GM18508 (cell line): Measurements from ENCODE around the gene CERKL.

ENCODE experiments used
- ATAC-seq: cut with Tn5 transposase; IDR thresholded peaks from one replicate; pipeline ENCODE4 v1.9.1; 2021; ENCODE audit warnings: moderate number of reproducible peaks; ENCODE audit not compliant: insufficient read depth, unreplicated experiment

The CERKL gene

DNA sequence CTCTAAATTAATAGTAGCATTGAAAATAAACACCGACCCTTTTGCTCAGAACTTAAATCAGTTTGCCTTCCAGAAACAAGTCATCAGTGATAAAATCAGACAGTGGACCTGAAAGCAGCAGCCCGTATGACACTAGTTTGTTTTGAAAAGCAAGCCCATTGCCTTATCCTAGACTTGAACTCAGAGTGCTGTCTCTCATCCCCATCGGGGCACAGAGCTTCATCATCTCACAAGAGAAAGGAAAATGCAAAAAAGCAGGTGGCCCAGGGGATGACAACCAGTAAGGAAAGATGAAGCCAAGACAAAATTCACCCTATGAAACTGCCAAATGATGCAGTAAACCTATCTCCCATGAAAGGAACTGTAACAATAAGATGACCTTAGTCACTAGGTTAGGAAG is 71.2 kb downstream of the CERKL start:
- no peak for ATAC-seq

DNA sequence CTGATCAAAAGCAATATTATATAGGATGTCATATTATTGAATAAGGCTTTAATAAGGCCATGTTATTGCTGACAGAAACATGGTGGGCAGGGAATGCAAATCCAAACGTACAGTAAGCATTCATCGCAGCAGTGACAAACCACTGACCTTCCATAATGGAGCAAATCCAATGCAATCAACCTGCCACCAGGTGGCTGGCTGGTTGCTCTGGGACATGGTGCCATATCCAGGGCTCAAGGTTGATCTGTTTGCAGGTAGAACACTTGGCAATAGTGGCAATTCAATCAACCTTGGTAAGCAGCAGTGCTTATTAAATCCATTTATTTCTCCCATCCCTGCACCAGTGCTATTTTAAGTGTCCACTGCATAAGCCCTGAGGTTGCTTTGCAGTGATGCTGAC is 75.4 kb downstream of the CERKL start:
- ATAC-seq = no peak

DNA sequence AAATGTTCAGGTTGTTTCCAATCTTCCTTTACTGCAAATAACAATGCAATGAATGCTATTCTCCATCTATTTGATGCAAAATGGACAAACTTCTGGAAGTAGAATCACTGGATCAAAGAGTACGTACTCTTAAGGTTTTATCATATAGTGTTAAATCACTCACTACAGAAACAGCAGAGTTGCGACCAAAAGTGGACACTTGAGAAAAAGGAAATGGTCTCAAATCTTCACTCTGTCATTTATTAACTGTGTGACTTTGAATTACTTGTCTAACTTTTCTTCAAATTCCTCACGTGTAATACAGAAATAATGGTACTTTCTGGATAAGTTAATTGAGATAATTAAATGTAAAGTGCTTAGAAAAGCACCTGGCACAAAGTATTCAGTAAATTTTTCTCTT is 78.1 kb downstream of the CERKL start:
- ATAC-seq = no peak

DNA sequence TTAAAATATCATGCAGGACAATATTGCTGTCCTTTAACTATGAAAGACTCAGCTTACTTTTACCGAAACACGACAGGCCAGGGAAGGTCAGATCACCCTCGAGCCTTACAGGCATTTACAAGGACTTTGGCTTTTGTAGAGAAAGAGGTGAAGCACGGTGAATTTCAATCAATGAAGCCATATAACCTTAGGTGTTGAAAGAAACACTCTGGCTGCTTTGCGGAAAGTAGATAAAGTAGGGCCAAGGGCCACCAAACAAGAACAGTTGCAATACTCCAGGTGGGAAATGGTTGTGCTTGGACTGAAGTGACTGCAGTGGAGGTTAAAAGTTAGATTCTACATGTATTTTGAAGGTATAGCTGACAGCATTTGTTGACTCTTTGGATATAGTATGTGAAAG is 80.5 kb downstream of the CERKL start:
- ATAC-seq = no peak

DNA sequence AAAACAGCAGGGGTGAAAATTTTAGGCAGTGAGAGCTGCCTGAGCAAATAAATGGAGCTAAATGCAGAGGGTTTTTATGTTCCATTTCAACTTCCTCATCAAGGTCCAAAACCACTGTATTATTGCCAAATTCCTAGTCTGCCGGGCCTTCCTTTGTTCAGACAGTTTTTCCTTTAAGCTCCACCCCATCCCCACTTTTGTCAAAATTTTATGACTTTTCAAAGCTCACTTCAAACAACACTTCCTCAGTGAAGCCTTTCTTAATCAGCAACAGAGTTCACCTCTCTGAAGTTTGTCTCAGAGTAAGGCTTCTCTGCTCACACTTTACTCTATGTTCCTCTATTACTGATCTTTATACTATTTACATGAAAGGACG is 81.3 kb downstream of the CERKL start:
- ATAC-seq = no peak

DNA sequence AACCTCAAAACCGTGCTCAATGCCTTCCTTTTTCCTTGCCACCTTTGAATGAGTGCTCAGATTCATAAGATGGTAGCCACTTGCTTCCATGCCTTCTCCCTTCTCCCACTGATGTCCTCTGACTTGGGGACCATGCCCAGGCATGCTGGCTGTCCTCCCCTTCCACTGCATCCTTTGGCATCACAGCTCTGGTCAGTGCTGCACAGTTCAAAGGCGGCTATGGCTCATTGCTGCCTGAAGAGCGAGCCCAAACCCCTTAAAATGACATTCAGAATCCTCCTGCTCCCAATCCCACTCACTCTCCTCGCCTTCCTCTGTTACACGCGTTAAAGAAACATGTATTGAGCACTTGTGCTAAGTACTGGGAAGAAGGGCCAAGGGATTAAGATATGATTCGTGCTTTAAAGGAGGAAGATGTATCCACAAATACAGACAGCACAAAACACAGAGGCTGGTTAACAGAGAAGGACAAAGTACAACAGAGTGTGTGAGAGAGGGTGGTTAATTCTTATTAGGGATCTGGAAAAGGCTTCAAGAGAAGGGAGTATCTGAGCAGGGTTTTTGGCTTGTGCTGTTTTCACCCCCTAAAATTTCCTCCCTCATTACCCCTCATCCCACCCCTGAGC is 81.8 kb downstream of the CERKL start:
- no peak for ATAC-seq

DNA sequence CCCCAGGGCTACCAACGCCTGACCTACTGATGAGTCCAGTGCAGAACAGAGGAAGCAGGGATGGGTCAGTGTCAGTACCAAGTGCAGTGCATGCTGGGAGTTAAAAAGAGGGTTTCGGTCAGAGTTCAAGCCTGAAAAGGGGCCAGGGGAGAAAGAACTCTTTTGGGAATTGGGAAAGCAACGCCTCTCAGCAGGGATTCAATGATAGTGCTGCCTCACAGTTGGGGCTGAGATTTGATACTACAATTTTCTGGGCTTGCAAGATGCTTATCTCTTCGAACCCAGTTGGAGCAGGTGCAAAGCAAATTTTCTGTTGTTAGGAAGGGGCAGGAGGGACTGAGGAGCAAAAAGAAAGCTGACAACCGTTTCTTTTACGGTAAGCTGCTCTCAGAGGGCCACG is 82.6 kb downstream of the CERKL start:
- ATAC-seq = no peak

DNA sequence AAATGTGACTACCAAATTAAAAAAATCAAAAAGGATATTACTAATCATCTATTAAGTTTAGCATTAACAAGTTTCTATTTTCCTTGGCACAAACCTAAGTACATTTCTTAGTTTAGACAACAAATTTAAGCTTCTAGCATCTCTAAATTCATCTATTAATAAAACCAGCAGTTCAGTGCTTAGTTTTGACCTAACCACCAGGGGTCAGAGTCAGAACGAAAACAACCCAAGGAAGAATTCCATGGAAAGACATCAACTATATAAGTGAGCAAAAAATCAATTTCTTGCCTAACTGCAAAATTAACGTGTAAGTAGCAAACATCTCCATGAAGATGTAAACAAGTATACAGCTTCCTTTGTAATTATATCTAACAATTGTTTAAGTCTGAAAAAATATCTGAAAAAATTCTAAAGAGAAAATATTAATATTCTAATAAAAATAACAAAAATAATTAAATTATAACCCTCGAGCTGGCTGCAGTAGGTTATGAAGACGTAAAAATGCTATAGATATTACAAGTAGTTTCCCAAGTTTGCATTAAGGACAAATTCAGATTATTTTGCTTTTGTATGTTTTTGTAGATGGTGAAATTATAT is 83.7 kb downstream of the CERKL start:
- ATAC-seq = no peak

DNA sequence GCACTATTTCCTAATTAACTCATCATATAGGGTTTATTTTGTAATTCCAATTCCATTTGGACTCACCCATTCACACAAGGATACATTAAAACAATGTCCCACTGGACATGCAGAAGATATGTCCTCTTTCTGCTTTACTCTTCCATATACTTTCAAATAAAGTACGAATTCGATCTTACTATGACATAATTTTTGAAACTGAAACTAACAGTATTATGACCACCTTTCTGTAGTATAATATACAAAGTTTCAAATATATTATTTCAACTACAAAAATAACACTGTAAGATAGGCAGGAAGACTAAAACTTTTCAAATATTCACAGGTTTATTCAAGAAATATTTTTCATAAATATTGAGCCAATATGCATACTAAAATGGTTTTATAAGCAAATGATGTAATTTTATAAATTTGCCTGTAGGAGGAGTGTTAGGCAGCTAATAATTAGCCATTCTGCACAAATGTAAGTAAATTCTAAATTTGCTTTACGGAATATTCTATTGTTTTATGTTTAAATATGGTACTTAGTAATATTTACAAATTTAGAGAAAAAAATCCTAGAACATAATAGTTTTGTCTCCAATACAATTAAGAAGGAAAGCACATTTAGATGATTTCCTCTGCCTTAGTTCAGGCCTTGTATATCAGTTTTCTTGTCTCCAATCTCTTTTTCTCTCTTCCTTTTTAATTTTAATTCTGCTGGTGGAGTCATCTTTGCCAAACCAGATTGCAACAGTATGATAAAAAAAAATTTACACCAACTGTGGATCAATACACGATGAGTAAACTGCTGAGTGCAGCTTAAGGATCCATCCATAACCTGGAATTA is 85.9 kb downstream of the CERKL start:
- no peak for ATAC-seq

DNA sequence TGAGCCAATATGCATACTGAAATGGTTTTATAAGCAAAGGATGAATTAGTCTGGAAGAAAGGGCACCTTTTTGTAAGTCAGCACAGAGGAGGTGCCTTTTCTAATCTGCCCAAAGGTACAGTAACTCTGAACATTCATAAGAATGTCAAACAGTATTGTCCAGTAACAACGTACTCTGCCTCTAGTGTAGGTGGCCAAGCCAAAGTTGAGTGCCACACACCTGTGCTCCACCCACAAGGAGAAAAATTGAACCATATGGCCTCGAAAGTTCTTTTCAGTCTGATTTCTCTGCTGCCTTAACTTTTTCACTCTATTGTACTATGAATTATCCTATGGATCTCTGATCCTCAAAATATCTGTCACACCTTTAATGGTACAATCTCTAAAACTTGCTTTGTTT is 86.8 kb downstream of the CERKL start:
- ATAC-seq = no peak

DNA sequence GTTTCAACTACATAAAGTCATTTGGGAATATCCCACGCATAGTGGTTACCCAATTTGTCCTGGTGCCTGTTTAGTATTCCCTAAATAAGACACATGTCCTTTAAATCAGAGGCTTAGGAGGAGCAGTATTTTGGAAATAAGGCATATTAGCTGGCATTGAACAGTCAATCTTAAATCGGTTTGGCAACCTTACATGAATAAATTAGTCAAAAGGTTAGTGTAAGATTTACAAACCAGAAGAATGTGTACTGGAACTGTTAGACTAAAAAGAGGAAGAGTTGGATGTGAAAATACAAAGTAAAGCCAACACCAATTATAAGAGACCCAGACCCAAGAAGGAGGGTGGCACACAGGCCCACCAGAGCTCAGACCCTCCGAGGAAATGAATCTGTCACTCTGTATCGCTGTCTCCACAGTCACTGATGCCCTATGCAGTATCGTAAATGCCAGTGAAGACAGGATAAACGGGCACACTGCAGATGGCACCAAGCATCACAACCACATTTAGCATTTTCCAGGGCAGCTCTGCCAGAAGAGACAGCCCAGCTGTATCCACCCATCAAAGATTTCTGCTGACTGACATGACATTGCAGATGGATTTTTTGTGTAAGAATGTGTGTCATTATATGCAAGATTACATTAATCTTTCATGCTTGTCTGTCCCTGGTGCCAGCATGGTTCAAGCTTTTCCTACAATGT is 90.4 kb downstream of the CERKL start:
- ATAC-seq = no peak

DNA sequence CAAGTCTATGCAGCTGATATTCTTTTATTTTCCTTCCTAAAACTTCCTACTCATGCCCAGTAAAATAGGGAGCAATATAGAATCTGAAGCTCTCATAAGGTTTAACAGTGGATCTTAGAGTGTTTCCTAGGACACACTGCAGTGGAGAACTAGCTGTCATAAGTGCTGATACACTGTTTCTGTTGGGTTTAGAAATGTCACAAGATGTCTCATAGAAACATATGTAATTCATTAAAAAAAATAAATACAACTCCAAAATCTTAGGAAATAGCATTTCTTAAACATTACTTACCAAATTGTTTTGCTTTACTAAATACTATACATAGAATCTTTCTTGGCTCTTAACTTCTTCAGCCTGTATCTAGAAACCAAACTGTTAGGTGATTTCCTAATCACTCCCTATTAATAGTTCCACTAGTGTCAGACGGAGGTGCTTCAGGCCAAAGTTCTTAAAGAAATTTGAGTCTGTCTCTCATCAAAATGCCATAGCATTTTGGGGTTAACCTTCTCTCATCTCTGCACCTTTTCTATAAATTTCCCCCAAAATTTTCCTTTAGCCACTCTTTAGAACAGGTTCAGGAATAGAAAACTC is 93.7 kb downstream of the CERKL start:
- no peak for ATAC-seq

DNA sequence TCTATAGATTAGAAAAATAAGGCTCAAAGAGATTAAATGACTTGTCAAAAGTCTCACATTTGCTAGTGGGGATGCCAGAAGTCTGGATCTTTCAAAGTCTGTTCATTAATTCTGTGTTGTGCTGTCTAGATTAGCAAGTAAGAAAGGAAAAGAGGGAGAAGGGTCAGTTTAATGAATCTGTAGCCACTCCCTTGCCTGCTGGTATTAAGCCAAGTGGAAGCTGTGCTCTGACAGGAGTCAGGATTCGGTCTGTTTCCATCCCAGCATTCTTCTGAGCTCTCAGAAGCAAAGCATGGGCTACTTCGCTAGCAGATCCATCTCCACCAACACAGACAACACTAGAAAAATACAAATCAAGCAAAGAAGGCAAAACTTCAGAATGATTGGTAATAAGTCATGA is 98.5 kb downstream of the CERKL start:
- no peak for ATAC-seq

DNA sequence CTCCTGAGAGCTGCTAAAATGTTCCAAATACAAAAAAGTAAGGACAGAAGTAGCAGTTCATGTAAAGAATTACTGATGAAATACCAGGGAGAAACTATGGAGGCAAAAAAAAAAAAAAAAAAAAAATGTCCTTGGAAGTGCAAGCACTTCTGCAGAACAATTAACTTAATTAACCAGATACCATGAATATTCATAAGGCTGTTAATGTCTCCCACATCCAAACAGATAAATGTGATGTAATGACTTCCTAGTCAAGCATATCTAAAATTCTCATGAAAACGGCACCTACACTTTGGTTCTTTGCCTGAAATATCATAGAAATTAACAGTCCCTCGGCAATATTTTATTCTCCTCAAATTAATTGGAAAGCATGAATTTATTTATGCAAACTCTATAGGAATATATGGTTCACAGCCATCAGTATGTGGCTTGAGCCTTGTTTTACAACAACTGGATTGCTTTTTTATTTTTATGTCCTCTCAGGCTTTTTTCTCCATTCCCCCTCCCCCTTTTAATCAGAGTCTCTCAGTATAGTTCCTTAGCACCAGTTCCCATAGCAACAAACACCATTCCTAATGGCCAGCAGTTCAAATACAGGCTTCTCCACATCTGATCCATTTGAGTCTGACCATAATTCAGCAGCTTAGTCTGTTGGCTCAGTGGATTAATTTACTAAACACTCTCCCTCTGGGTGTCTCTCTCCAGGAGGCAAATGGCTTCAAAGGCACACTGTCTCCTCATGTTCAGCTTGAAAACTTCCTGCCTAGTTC is 102.7 kb downstream of the CERKL start:
- no peak for ATAC-seq

DNA sequence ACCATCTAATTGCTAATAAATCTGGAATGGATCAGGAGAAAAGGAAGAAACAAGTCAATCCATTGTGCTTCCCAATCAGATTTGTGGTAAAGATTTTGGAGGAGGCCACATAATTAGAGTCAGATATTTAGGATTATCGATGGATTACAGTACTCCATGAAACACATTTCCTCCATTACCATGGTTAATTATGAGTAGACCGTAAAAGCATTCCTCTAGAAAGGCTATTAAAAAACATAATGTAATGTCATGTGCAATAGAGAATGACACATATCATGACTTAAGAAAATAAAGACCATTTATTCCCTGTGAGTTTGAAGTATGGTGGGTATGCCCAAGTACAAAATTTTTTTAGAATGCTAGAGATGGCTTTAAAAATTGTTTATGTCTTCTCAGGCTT is 103.7 kb downstream of the CERKL start:
- no peak for ATAC-seq

DNA sequence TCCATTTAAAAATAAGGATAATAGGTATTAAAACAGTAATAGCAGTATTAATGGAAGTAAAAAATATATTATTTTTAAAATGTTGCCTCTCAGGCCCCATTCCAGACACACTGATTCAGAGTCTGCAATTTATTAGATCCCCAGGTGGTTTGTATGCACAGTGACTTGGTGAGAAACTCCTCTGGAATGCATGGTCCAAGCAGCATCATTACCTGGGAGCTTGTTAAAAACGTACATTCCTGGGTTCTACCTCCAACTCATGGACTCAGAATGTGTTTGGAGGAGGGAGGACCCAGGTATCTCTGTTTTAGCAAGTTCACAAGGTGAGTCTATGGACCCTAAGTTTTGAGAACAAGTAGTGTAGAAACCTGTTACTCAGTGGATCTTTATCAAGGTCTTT is 104.1 kb downstream of the CERKL start:
- ATAC-seq = no peak

DNA sequence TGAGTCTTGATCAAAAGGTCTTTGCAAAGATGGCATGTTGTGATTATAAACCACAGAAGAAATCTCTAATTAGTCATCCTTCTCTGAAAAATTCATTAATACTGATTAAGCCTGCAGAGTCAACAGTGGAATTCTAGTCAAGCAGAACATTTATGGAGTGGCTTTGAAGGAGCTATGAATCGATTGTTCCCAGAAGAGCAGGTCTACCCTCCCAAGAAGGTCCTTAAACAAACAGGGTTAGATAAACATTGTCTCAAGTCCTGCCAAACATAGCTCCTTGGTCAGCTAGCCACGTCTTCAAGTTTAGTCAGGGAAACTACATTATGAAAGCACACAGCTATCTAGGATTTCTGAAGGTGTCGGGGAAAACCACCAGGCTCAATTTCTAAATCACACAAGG is 110.8 kb downstream of the CERKL start:
- ATAC-seq = no peak

DNA sequence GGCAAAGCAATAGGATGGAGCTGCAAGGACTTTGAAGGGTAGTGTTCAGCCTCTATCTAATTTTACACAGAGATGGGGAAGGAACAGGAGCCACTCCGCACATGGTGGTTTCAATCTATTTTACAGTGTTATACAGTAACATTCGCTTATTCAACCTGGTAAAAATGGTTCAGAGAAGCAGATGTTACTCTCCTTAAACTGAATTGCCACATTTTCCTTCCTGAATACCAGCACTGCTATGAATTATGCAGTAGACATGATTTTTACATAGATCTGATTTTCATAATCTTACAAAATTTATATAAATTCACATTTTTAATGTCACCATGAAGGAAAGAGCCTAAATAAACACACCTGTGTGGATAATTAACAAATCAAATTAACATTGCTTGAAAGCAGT is 114.7 kb downstream of the CERKL start:
- ATAC-seq = no peak

DNA sequence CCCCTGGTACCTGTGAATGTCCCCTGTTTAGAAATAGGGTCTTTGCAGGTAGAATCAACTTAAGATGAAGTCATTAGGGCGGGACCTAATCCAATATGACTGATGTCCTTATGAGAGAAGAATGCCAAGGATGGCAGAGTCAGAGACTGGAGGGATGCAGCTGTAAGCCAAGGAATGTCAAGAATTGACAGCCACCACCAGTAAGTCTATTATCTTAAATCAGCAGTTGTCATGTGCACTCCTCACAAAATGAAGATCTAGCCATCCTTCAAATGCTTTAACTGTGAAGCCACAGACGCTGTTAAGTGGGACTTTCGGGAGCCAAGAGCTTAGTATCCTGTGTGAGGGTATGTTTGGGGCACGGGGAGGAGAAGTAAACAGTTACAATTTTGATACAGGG is 116.5 kb downstream of the CERKL start:
- ATAC-seq = no peak

DNA sequence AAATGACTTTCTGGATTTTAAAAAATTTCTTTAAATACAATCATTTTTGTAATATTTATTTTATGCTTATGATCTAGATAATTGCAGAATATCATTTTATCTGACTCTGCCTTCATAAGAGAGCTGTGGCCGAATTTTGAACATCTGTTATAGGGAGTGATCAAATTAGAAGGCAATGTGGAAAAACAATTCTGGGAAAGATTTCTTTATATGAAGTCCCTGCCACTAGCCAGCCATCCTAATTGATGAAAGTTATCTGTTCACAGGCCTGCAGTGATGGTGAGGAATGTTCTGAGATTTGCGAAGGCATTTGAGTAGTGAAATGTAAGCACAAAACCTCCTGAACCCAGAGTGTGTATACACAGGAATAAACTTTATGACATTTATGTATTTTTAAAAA is 120.2 kb downstream of the CERKL start:
- ATAC-seq = no peak
